NB4 (cell line): ENCODE data around the gene PROM1.

ENCODE experiments used
- DNase-seq: peaks from one replicate; pipeline ENCODE4 v3.0.0; 2010; ENCODE audit warnings: low read depth
- H3K4me3 ChIP-seq: one replicate; pipeline ENCODE4 v1.5.1; 2011; ENCODE audit warnings: mild to moderate bottlenecking, low read depth, low read length, moderate library complexity
- CTCF ChIP-seq: IDR thresholded peaks from one replicate; pipeline ENCODE4 v1.5.1; 2012; ENCODE audit warnings: low read depth, low read length
- MAX ChIP-seq: IDR thresholded peaks from 2 replicates; pipeline ENCODE4 v1.6.1; 2011; ENCODE audit warnings: low read depth, low read length
- MYC ChIP-seq: IDR thresholded peaks from 2 replicates; pipeline ENCODE4 v1.6.1; 2011; ENCODE audit warnings: low read depth, low read length
- POLR2A ChIP-seq: IDR thresholded peaks from 2 replicates; pipeline ENCODE4 v1.6.1; 2011; ENCODE audit warnings: mild to moderate bottlenecking; ENCODE audit not compliant: insufficient read length; ENCODE audit errors: extremely low read depth

PROM1 gene

DNA sequence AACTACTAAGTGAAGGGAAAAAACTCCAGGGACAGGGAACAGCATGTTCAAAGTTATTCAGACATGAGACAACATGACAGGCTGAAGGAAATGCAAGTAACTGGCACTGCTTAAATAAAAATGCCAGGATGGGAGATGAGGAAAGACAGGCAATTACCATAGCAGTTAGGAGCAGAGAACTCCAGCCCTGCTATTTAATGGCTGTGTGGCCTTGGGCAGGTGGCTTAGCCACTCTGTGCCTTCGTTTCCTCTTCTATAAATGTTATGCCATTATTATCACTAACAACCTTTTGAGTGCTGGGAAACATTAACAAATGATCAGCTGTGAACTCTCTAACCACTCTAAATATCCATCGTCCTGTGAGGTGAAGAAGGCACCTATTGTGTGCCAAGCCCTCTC lies 32.7 kb downstream of the PROM1 start:
- no peak for DNase-seq
- TF ChIP-seq POLR2A, result no peak
- no peak for TF ChIP-seq MAX
- TF ChIP-seq MYC, result no peak
- TF ChIP-seq CTCF, result no peak
- no peak overlapping the region for H3K4me3 ChIP-seq

DNA sequence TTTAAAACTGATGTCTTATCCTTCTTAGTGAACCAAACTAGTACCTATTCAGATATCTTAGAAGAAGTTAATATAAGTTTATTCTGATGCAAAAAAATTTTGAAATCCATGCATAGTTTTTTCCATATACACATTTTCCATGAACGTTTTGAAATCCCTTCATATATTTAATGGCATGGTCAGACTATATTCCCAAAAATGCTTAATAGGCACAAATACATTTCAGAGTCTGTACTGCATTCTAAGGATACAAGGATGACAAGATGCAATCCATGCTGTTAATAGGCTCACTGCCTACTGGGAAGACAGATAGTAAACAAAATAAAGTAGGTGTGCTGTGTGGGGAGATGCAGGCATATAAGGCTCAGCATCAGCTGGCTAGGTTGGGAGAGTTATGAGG lies 33.2 kb downstream of the PROM1 start:
- DNase-seq, result no peak
- no peak overlapping the region for H3K4me3 ChIP-seq

GRCh38 chr4:16048619-16049419 lies 35.0 kb downstream of the PROM1 start:
- DNase-seq, result no peak
- TF ChIP-seq POLR2A (no peak), MYC (no peak), MAX (no peak), CTCF (no peak)
- H3K4me3 ChIP-seq, result no peak overlapping the region

More for the DNA sequence above, 33.2 kb downstream of the PROM1 start:
- TF ChIP-seq POLR2A (no peak), MAX (no peak)

DNA sequence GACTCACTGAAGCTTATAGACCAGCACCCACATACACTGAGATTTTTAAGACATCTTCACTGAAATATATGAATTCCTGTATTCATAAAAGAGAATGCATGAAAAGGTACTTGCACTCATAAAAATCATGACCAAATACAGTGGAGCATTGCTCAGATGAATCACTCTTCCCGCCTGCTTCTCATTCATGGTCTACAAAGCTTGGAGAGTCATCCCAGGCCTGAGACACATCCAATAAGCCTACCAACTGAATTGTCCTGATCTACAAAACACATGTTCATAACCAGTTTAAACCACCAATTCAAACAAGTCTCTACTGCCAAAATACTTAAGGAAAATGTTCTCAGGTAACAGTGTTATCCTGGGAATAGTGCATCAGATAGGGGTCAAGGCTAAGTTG lies 38.1 kb downstream of the PROM1 start:
- no peak for TF ChIP-seq POLR2A
- TF ChIP-seq CTCF, result no peak
- TF ChIP-seq MYC, result no peak
- TF ChIP-seq MAX, result no peak
- DNase-seq, result no peak
- no peak overlapping the region for H3K4me3 ChIP-seq

DNA sequence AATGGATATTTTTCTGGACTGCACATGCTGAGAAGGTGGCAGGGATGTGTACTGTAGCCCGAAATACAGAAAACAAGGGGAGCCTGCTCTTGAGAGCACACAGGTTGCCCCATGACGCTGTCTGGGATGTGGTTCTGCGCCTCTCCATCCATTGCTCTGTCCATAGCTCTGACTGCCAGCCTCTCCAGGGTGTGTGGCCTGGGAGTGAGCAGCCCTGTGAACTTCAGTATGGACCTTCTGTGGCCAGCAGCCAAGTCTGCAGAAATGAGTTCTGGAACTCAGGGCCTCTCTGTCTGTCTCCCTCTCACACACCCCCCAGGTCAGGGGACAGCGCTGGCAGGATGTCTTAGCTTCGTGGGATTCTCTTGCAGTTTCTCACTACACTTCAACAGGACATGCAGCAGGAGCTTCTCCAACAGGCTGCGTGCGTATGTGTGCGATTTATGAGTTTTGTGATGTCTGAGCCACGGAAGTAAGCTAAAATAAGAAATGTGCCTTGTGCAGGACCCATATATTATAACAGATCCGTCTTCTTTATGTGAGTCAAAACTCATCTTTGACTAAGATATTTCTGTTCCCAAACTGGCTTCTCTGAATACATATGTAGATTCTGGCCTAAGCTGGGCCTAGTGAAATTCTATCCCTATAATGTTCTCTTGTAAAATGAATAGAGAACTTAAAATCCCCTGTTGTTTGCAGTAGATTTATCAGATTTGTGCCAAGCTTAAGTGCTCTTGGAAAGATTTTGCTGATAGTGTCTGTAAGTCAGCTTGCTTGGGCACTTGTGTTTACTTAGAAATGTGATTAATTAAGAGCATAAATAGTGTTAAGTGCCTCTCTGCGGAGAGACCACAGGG lies 40.0 kb downstream of the PROM1 start:
- TF ChIP-seq MYC, result no peak
- TF ChIP-seq CTCF, result no peak
- no peak for TF ChIP-seq MAX
- TF ChIP-seq POLR2A, result no peak
- H3K4me3 ChIP-seq, result no peak overlapping the region
- DNase-seq, result no peak

DNA sequence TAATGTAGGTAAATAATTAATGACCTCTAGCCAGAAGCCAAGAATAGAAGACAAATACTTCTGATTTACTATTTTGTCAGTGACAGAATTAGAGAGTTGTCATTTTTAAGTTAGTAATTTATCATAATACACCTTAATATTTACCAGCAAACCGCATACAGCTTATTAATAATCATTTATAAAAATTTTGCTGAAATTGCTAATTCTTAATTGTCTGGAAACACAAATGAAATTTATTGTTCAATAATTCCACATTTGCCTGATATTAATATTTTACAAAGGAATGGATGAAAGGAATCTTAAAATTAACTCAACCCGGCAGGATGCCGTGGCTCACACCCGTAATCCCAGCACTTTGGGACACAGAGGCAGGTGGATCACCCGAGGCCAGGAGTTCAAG lies 44.7 kb downstream of the PROM1 start:
- TF ChIP-seq MAX, result no peak
- TF ChIP-seq CTCF, result no peak
- TF ChIP-seq POLR2A, result no peak
- no peak for TF ChIP-seq MYC
- no peak overlapping the region for H3K4me3 ChIP-seq
- no peak for DNase-seq
